GM12875 (cell line): ENCODE results near the gene PAPOLB.

ENCODE experiments used
- H3K4me3 ChIP-seq: one replicate; pipeline ENCODE4 v1.5.1; 2011; ENCODE audit warnings: low read depth, low read length, control low read depth
- CTCF ChIP-seq: IDR thresholded peaks from 2 replicates; pipeline ENCODE4 v1.5.1; 2011; ENCODE audit warnings: low read depth, mild to moderate bottlenecking, control low read depth, inconsistent platforms, low read length, moderate library complexity, borderline replicate concordance; ENCODE audit not compliant: insufficient read depth

Gene PAPOLB

DNA sequence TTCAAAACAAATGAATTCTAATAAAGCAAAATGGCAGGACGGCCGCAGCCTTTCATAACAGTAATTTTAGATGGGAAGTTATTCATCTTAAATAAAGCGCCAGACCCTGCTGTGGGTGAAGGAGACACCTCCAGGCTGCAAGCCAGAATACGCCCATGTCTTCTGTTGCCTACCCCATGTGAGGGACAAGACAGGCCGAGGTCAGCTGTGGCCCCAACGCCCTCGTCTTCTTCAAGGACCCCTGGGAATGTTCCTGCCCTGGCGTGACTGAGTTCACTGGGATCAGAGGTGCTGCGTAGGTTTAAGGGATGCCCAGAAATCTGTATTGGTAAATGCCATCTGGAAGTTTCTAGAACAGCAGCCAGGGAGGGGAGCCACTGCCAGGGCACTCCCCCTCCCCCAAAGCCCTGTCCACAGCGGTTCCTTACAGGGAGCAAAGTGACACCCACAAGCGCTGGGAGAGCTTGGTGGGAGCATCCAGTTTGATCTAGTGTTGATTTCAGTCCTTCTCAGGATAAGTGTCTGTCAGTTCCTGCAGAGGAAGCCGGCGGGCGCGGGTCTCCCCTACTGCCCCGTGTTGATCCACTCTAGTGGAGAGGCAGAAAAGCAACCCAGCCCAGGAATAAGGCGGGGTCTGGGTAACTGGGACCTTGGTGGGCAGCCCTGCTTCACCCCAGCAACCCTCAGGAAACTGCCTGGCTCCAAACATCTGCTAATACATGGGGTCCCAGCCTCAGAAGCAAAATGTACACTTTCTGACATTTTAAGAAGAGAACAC is 20.6 kb downstream of the PAPOLB start:
- H3K4me3 ChIP-seq = no peak overlapping the region
- no peak for TF ChIP-seq CTCF

- TF ChIP-seq CTCF = no peak
- H3K4me3 ChIP-seq = no peak overlapping the region
Measured at GRCh38 chr7:4840079-4840501, 21.7 kb downstream of the PAPOLB start.

DNA sequence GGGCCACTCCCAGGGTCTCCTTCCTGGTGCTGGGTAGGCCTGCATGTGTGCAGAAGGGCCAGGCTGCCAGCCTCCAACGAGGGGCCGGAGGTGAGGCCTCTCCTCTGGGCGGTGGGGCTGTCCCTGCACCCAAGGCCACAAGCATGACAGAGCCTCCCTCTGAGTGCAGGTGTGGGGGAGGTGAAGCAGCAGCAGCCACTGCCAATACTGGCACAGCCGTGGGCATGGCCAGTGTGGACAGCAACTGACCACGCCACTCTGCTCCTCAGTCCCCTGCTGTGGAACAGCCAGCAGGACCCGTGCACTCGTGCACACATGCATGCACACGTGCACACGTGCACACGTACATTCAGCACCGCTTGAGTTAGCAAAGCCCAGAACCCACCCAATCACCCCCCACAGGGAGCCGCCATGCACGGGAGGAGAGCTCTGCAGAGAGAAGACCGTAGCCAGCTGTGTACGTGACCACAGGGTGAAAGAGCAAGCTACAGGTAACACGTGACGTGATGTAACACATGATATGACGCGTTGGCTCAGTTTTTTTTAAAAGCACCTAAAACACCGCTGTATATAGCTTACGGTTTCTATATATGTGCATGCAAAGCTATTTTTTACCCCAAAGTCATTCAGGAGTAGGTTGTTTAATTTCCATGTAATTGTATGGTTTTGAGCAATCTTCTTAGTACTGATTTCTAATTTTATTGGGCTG is 23.1 kb downstream of the PAPOLB start:
- no peak overlapping the region for H3K4me3 ChIP-seq
- TF ChIP-seq CTCF = no peak

DNA sequence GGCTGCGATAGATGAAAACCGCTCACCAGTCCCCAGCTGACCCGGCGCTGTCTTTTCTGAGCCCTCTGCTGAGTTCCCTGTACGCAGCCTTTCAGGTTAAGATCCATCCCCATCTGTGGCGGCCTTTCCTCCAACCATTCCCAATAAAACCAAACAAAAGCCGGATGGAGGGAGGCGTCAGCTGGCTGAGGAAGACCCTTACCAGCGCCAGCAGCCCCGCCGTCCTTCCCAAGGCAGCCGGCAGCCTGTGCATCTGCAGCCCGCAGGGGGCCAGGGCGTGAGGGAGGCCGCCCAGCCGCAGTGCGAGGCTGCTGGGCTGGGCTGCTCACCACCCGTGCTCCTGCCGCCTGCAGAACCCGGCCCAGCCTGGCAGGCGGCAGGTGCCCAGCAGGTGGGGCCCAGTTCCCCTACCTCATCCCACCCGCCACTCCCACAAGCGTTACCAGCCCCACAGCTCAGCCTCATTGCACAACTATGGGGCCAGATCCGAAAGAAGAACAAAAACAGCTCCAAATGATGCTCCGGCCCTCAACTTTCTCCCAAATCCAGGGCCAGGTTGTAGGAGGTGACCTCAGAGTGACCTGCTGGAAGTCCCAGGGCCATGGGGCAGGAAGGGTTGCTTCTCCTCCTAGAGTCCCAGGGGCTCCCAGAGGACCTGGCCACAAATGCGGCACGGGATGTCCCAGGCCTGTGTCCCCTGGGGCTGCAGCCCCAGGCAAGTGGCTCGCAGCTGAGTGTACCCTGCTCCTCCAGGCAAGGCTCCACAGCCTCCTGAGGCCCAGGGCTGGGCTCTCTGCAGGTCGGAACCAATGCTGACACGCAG is 23.8 kb downstream of the PAPOLB start:
- no peak overlapping the region for H3K4me3 ChIP-seq
- TF ChIP-seq CTCF = no peak

DNA sequence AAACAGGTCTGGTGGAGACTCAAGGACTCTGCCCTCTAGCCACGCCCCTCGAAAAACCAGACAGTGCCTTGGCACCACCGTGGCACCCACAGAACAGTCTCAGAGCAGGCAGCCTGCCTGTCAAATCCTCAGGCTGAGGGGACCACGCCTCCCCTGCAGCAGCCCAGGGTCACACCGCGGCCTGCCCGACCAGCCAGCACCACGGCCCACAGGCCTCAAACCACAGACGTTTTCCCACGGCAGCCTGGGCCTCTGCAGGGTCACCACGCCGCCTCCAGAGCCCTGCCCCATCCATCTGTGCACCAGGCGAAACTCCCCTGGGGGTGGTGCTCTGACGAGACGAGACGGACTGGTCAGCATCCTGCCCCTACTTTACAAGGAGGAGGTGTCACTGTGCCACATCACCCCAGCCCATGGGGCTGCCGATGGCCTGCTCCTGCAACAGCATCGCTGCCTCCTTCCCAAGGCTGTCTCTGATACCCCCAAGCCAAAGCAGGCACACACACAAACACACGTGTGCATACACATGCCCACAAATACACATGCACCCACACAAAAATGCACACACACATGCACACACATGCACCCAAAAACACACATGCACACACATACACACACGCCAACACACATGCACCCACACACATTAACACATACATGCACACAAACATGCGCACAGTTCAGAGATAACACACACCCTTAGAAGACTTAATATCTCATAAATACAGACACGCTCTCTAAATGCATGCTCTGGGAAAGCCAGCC is 24.6 kb downstream of the PAPOLB start:
- no peak overlapping the region for H3K4me3 ChIP-seq
- no peak for TF ChIP-seq CTCF

DNA sequence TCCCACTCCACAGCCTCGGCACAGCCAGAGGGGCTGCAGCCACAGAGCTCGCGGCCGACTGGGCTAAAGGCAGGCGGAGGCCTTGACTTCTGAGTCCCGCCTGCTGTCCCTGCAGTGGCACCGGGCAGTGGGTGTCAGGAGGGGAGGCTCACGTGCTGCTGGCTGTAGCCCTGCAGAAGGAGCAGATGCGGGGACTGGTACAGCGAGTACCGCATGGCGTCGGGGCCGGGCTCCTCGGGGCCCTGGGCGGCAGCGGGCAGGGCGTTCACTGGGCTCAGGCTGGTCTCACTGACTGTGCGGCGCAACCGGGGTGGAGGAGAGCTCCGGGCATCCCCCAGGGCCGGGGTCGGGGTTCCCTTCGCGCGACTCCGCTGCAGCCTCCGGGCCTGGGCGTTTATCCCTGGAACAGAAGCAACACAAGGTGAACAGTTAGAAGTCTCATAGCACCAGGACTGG is 25.6 kb downstream of the PAPOLB start:
- H3K4me3 ChIP-seq = no peak overlapping the region
- TF ChIP-seq CTCF = no peak
